DOHH2 (cell line): ENCODE results near the gene STK32B.

ENCODE experiments used
- H3F3A ChIP-seq: fragments of 200-600 bp; sonication (generic), shearing (Covaris generic); 2 replicates; pipeline ENCODE4 v1.6.0; 2016; ENCODE audit warnings: antibody characterized with exemption, mild to moderate bottlenecking; ENCODE audit not compliant: control insufficient read depth, insufficient read depth
- H3K27ac ChIP-seq: fragments of 200-600 bp; sonication (generic); 2 replicates; pipeline ENCODE4 v1.5.1; 2014; ENCODE audit warnings: low read depth, mild to moderate bottlenecking, low read length, moderate library complexity
- H3K27me3 ChIP-seq: fragments of 200-600 bp; sonication (generic); 2 replicates; pipeline ENCODE4 v1.6.1; 2014; ENCODE audit warnings: mild to moderate bottlenecking, low read length, mixed read lengths; ENCODE audit not compliant: control insufficient read depth
- H3K36me3 ChIP-seq: fragments of 200-600 bp; sonication (generic); 2 replicates; pipeline ENCODE4 v1.6.1; 2014; ENCODE audit warnings: mild to moderate bottlenecking, low read length, moderate library complexity, mixed read lengths; ENCODE audit not compliant: control insufficient read depth
- H3K4me1 ChIP-seq: fragments of 200-600 bp; sonication (generic); 2 replicates; pipeline ENCODE4 v1.6.1; 2014; ENCODE audit warnings: mild to moderate bottlenecking, low read length, mixed read lengths; ENCODE audit not compliant: control insufficient read depth
- H3K4me2 ChIP-seq: fragments of 200-600 bp; sonication (generic); 2 replicates; pipeline ENCODE4 v1.6.0; 2014; ENCODE audit warnings: mild to moderate bottlenecking, low read length, moderate library complexity
- H3K4me3 ChIP-seq: fragments of 200-600 bp; sonication (generic); 2 replicates; pipeline ENCODE4 v1.5.1; 2014; ENCODE audit warnings: mild to moderate bottlenecking, low read length, mixed read lengths
- H3K79me2 ChIP-seq: fragments of 200-600 bp; sonication (generic); 2 replicates; pipeline ENCODE4 v1.6.1; 2014; ENCODE audit warnings: mild to moderate bottlenecking, low read length, mixed read lengths; ENCODE audit not compliant: control insufficient read depth
- H3K9me2 ChIP-seq: fragments of 200-600 bp; sonication (generic); replicated peaks from 2 replicates; pipeline ENCODE4 v1.6.1; 2014; ENCODE audit warnings: mild to moderate bottlenecking, low read length, mixed read lengths; ENCODE audit not compliant: control insufficient read depth
- H3K9me3 ChIP-seq: fragments of 200-600 bp; sonication (generic); 2 replicates; pipeline ENCODE4 v1.6.1; 2014; ENCODE audit warnings: antibody characterized with exemption, low read length, mixed read lengths; ENCODE audit not compliant: control insufficient read depth, insufficient read depth
- H4K20me1 ChIP-seq: fragments of 200-600 bp; sonication (generic); 2 replicates; pipeline ENCODE4 v1.6.0; 2014; ENCODE audit warnings: low read depth, mild to moderate bottlenecking, antibody characterized with exemption, low read length, moderate library complexity; ENCODE audit not compliant: control insufficient read depth, insufficient read depth
- CTCF ChIP-seq: fragments of 200-600 bp; sonication (generic); IDR thresholded peaks from one replicate; pipeline ENCODE4 v1.5.1; 2014; ENCODE audit warnings: antibody characterized with exemption, mild to moderate bottlenecking, low read depth, low read length; ENCODE audit not compliant: poor library complexity, severe bottlenecking
- EZH2phosphoT487 ChIP-seq: fragments of 200-600 bp; sonication (generic); IDR thresholded peaks from 2 replicates; pipeline ENCODE4 v1.6.1; 2017; ENCODE audit warnings: borderline replicate concordance, mild to moderate bottlenecking, antibody characterized with exemption, low read length, moderate library complexity, mixed read lengths

STK32B gene

GRCh38 chr4:5526080-5526846 lies 475.0 kb downstream of the STK32B start:
- Histone ChIP-seq H3K9me2 (no peaks in the 10 kb centered on the region), H3K4me1 (no peaks in the 10 kb centered on the region), H3K27me3 (no peaks in the 10 kb centered on the region), H3K4me2 (no peak overlapping the region), H3F3A (no peaks in the 10 kb centered on the region), H3K9me3 (no peaks in the 10 kb centered on the region), H4K20me1 (no peaks in the 10 kb centered on the region), H3K4me3 (no peak overlapping the region), H3K36me3 (no peaks in the 10 kb centered on the region), H3K27ac (no peak overlapping the region), H3K79me2 (no peaks in the 10 kb centered on the region)
- TF ChIP-seq EZH2phosphoT487 (no peak), CTCF (no peak)

GRCh38 chr4:5527211-5527610 lies 475.9 kb downstream of the STK32B start:
- Histone ChIP-seq H3K4me1 (no peaks in the 10 kb centered on the region), H4K20me1 (no peaks in the 10 kb centered on the region), H3K79me2 (no peaks in the 10 kb centered on the region), H3K4me2 (no peak overlapping the region), H3K27me3 (no peaks in the 10 kb centered on the region), H3K9me3 (no peaks in the 10 kb centered on the region), H3K27ac (no peak overlapping the region), H3K4me3 (no peak overlapping the region), H3F3A (no peaks in the 10 kb centered on the region), H3K9me2 (no peaks in the 10 kb centered on the region), H3K36me3 (no peaks in the 10 kb centered on the region)
- TF ChIP-seq EZH2phosphoT487 (no peak), CTCF (no peak)

- Histone ChIP-seq H3K4me2 (no peak overlapping the region), H4K20me1 (no peaks in the 10 kb centered on the region), H3K36me3 (no peaks in the 10 kb centered on the region), H3K79me2 (no peaks in the 10 kb centered on the region), H3K9me3 (no peaks in the 10 kb centered on the region), H3K27me3 (no peaks in the 10 kb centered on the region), H3K4me3 (no peak overlapping the region), H3F3A (no peaks in the 10 kb centered on the region), H3K4me1 (no peaks in the 10 kb centered on the region), H3K9me2 (no peaks in the 10 kb centered on the region), H3K27ac (no peak overlapping the region)
- TF ChIP-seq EZH2phosphoT487 (no peak), CTCF (no peak)
Observed at GRCh38 chr4:5528031-5528436, 476.8 kb downstream of the STK32B start.
